Embryonic facial prominence (tissue), 1 donor: Measurements from ENCODE around the gene XRN1.
"Not testable (repeated sequence)": the region's sequence is repeated elsewhere in the genome, so short reads cannot be mapped to it uniquely, and the experiment has no call there.

Experiments
- DNase-seq: peaks from one replicate; pipeline ENCODE4 v3.0.0-alpha.2; 2016; ENCODE audit errors: extremely low spot score

The XRN1 gene

DNA sequence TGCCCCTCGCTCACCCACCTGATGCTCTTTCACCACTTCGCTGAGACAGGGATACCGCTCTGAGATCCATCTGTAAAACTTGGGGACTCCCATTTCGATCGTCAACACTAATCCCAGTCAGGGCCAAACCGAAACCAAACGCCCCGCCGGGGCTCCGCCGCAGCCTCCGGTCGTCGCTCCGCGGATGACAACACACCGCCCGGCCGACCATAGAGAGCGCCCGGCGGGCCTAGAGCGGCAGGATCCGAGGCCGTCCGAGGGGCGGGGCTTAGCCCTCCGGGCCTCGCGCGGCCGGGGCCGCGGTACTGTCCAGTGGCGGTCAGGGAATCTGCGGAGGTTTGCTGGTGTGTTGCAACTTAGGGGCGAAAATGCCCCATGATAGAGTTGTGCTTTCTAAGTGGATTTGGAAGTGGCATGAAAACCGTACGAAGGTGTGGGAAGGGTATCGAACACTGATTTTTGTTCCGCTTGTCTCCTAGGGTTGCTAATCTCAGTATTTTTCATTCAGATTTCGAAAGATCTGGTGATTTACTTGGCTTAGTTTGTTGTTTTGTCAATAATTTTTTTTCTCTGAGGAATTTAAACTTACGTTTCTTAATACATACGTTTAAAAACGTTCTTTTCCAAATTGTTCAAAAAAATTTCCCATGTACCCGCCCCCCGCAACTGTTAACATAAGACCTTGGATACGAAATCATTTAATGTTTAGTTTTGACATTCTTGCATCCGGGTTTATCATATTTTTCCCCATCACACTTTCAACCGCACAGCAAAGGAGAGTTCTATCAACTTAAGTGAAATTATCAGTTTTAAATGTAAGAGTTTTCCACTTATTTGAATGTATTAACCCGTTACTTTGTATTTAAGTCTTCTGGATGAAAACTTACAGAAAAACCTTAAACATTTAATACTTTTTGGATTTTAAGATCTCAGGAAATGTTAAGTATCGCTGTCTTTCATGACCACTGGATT, at the start of gene XRN1:
Gene XRN1 (minus strand): TSS at position 186 of the 972 bp plus-strand sequence. CDS start 93 bp downstream, at position 93.
- peak; percentile 75 for DNase-seq

DNA sequence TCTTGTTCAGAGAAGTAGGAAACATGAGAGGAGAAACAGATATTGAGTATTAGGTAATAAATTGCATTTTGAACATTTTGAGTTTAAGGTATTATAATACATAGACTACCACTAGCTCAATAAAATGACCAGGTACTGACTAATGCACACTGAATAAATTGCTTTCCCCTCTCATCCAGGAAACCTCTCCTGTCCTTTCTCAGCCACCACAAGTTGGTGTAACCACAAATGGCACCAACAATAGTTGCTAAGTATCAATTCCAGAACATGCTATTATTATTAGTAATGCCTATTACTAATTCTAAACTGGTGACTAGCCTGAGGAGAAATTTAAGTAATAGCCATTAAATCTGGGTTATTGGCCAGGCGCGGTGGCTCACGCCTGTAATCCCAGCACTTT, 47.3 kb upstream of the XRN1 start:
- no peak for DNase-seq

DNA sequence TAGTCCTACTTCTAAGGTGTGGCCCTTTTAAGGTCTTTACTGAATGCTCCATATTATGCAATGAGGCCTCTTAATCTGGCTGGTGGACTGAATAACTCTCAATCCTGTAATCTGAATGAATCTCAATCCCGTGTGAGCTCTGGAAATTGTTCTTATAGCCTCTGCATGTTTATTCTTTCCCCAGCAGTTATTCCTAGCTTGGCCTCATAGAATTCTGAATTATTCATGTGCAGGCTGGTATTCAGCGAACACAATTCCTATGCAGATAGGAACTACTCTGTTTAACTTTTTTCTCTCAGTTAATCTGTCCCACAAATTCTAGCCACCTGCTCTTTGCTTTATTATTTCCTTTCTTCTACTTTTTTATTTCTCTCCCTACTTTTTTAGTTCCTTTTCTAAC, 44.3 kb upstream of the XRN1 start:
- DNase-seq: no peak

DNA sequence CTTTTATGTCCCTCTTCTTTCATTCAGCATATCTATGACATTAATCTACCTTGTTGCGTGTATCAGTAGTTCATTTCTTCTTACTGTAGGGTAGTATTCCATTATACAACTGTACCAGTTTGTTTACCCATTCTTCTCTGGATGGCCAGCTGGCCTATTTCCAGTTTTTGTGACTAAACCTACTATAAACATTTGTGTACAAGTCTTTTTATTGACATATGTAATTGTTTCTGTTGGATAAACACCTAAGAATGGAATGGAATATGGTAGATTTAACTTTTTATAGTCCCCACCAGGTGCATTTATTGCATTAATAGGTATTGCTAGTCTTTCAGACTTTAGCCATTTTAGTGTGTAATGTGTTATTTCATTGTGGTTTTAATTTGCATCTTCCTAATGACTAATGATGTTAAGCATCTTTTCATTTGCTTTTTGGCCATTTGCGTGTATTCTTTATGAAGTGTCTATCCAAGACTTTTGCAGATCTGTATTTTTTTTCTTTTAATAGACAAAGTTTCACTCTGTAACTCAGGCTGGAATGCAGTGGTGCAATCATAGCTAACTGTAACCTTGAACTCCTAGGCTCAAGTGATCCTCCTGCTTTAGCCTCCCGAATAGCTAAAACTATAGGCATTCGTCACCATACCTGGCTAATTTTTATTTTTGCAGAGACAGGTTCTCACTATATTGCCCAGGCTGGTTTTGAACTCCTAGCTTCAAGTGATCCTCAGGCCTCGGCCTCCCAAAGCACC, 41.9 kb upstream of the XRN1 start:
- DNase-seq: no peak

GRCh38 chr3:142484912-142485435, 37.1 kb upstream of the XRN1 start:
- no peak for DNase-seq

- no peak for DNase-seq
Observed at GRCh38 chr3:142481196-142481595, 33.4 kb upstream of the XRN1 start.

GRCh38 chr3:142470826-142471225, 23.0 kb upstream of the XRN1 start:
- DNase-seq: no peak

DNA sequence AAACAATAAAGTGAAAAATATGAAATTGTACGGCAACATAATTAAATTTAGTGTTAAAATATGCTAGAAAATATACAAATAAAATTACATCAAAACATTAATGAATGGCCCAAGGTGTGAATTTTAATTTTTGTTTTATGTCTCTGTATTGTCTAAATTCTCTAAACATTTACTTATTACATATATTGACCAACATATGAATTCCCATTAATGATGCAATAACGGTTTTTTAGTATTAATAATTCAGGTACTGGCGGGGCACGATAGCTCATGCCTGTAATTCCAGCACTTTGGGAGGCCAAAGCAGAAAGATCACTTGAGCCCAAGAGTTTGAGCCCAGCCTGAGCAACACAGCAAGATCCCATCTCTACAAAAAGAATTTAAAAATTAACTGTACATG, 20.6 kb upstream of the XRN1 start:
- no peak for DNase-seq

GRCh38 chr3:142467768-142468167, 19.9 kb upstream of the XRN1 start:
- DNase-seq: no peak

DNA sequence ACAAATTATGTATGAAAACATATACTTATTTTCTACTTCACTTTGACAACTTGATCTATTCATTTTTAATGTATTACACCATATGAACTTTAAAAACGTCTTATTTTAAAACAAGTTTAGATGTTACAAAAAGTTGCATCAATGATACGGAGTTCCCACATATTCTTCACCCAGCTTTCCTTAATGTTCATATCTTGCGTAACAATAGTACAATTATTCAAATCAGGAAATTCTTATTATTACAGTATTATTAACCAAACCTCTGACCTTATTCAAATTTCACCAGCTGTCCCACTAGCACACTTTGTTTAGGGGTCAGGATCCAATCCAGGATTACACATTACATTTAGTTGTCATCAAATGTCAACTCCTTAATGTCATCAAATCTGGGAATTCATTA, 12.9 kb upstream of the XRN1 start:
- no peak for DNase-seq

DNA sequence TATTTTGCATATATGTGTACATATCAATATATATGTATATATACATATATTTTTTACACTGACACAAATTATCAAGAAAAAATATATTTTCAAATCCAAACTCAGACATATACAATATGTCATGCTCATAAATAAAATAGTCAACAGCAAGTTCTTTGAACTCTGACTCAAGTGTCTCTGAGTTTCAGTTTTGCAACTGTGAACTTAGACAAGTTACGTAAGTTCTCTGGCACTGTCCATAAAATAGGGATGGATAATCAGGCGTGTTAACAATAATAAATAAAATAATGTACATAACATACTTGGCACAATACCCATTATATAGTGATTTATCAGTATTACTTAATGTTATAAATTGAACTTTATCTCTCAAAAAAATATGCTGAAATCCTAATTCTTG, 12.1 kb upstream of the XRN1 start:
- DNase-seq: no peak

DNA sequence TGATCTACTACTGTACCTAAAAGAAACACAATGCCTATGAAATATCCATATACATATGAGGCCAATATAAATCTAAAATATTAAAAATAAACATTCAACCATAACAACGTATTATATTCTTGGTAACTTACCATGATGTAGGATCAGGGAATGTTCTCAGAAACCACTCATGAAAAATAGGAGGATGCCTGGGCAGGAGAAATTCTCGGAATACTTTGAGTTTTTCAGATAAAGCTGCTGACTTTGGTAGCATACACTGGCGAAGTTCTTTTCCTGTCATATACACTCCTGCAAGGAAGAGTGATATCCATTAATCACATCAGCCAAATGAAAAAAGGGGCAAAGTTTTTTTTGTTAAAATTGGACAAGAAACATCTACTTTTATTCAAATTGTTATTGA, 11.3 kb upstream of the XRN1 start:
- no peak for DNase-seq

- no peak for DNase-seq
Observed at GRCh38 chr3:142450881-142451280, 3.0 kb upstream of the XRN1 start.

- DNase-seq: no peak
Observed at GRCh38 chr3:142450189-142450588, 2.4 kb upstream of the XRN1 start.

GRCh38 chr3:142447301-142447851, 461 bp downstream of the XRN1 start:
- DNase-seq: no peak

DNA sequence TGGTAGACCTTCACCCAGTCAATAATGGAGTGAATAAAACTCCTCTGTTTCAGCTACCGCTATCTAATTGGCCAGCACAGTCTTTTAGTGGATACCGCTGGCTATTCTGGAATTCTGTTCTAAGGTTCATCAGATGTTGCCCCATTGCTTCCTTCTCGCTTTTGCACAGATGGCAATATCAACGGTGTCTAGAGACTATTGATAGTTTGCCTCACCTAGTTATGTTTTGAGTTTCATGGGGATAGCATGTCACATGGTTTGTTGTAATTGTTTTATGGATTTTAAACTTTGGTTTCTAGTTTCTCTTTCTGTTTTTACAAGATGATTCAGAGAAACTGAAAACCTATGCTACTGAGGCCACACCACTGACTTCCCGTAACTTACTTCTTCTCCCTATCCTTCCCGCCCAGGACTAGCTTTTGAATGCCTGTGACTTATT, 2.0 kb downstream of the XRN1 start:
- DNase-seq: no peak

DNA sequence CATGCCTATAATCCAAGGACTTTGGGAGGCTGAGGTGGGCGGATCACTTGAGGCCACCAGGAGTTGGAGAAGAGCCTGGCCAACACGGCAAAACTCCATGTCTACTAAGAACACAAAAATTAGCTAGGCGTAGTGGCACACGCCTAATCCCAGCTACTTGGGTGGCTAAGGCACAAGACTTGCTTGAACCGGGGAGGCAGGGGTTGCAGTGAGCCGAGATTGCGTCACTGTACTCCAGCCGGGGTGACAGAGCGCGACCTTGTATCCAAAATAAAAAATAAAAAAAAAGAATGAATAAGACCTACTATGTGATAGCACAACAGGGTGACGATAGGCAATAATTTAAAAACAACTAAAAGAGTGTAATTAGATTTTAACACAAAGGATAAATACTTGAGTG, 3.5 kb downstream of the XRN1 start:
- DNase-seq: no peak

GRCh38 chr3:142443060-142443459, 4.8 kb downstream of the XRN1 start:
- not testable (repeated sequence) for DNase-seq

DNA sequence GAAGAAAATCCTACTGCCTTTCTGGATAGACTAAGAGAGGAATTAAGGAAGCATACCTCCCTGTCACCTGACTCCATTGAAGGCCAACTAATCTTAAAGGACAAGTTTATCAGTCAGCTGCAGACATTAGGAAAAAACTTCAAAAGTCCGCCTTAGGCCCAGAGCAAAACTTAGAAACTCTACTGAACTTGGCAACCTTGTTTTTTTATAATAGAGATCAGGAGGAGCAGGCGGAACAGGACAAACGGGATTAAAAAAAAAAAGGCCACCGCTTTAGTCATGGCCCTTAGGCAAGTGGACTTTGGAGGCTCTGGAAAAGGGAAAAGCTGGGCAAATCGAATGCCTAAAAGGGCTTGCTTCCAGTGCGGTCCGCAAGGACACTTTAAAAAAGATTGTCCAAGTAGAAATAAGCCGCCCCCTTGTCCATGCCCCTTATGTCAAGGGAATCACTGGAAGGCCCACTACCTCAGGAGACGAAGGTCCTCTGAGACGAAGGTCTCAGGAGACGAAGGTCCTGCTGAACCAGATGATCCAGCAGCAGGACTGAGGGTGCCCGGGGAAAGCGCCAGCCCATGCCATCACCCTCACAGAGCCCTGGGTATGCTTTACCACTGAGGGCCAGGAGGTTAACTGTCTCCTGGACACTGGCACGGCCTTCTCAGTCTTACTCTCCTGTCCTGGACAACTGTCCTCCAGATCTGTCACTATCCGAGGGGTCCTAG, 8.2 kb downstream of the XRN1 start:
- DNase-seq: not testable (repeated sequence)

GRCh38 chr3:142438096-142438495, 9.7 kb downstream of the XRN1 start:
- not testable (repeated sequence) for DNase-seq

- DNase-seq: no peak
Observed at GRCh38 chr3:142436951-142437585, 10.8 kb downstream of the XRN1 start.
